NK-92 (cell line): ENCODE results near the gene SPINK7.
"Not testable (repeated sequence)": the region's sequence is repeated elsewhere in the genome, so short reads cannot be mapped to it uniquely, and the experiment has no call there.

Experiments used
- DNase-seq: peaks from one replicate; lab custom pipeline; 2025; ENCODE audit not compliant: unreplicated experiment; lab: John Stamatoyannopoulos, UW

The SPINK7 gene

DNA sequence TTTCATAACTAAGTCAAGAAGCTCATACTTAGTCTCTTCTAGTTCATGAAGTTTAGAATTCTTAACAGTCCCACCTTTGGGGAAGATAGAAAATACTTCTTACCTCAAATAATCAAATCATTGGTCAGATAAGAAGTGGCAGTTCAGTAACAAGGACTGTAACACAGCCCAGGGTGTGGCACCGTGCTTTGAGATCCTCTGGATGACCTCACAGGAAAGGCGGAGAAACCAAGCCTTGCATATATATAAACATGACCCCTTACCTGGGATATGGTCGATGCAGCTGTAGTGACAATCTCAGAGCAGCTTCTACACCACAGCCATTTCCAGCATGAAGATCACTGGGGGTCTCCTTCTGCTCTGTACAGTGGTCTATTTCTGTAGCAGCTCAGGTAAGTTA, at the start of gene SPINK7:
TSS of gene SPINK7 (plus strand) at position 271 of the 400 bp plus-strand sequence. CDS start at position 332, 61 bp downstream.
- DNase-seq = no peak

DNA sequence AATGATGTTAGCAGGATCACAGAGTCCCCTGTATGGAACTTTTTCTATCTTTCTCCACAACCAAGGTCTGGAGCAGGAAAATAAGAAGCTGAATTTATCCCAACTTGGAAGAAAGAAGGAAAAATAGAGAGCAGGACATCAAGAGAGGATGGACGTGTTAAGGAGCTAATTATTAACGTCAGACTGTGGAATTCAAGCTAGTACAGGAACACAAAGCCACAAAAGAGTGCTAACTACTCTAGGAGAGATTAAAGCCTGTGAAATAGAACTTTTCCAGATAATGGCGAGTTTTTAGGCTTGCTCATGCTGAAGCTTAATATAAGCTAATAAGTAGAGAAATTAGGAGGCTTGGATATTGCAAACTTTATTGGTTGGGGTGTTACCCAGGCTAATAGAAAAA, 44.3 kb upstream of the SPINK7 start:
- no peak for DNase-seq

DNA sequence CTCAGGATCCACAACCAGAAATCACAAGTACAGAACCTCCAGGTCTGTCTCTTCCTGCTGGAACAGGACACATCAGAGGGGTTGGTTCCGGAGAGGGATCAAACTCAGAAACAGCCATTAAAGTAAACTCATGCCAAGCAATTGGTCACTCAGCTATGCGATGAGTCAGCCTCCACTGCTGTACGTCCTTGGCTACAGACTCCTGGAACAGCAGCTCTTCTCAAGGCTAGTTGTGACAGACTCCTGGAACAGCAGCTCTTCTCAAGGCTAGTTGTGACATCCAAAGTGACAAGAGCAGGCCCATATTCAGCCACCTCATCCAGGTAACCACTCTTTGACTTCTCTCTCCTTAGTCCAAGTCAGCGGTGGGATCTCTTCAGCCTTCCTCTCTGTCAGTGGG, 43.7 kb upstream of the SPINK7 start, which contains the start of gene SPINK13:
TSS of gene SPINK13 (plus strand) at position 229 of the 400 bp plus-strand sequence. CDS start 1,279 bp downstream, outside the sequence.
- DNase-seq = no peak

DNA sequence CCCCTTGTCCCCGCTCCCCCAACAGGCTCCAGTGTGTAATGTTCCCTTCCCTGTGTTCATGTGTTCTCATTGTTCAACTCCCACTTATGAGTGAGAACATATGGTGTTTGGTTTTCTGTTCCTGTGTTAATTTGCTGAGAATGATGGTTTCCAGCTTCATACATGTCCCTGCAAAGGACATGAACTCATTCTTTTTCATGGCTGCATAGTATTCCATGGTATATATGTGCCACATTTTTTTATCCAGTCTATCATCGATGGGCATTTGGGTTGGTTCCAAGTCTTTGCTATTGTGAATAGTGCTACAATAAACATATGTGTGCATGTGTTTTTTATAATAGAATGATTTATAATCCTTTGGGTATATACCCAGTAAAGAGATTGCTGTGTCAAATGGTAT, 37.1 kb upstream of the SPINK7 start:
- DNase-seq = not testable (repeated sequence)

DNA sequence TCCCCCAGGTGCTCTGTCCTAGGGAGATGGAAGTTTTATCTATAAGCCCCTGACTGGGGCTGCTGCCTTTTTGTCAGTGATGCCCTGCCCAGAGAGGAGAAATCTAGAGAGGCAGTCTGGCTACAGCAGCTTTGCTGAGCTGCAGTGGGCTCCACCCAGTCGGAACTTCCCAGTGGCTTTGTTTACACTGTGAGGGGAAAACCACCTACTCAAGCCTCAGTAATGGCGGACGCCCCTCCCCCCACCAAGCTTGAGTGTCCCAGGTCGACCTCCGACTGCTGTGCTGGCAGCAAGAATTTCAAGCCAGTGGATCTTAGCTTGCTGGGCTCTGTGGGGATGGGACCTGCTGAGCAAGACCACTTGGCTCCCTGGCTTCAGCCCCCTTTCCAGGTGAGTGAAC, 31.3 kb upstream of the SPINK7 start:
- DNase-seq = not testable (repeated sequence)

DNA sequence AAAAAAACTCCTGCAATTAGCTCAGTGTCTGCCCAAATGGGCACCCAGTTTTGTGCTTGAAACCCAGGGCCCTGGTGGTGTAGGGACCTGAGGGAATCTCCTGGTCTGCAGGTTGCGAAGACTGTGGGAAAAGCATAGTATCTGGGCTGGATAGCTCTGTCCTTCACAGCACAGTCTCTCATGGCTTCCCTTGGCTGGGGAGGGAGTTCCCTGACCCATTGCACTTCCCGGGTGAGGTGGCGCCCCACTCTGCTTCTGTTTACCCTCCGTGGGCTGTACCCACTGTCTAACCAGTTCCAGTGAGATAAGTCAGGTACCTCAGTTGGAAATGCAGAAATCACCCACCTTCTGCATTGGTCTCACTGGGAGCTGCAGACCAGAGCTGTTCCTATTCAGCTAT, 30.9 kb upstream of the SPINK7 start:
- not testable (repeated sequence) for DNase-seq

DNA sequence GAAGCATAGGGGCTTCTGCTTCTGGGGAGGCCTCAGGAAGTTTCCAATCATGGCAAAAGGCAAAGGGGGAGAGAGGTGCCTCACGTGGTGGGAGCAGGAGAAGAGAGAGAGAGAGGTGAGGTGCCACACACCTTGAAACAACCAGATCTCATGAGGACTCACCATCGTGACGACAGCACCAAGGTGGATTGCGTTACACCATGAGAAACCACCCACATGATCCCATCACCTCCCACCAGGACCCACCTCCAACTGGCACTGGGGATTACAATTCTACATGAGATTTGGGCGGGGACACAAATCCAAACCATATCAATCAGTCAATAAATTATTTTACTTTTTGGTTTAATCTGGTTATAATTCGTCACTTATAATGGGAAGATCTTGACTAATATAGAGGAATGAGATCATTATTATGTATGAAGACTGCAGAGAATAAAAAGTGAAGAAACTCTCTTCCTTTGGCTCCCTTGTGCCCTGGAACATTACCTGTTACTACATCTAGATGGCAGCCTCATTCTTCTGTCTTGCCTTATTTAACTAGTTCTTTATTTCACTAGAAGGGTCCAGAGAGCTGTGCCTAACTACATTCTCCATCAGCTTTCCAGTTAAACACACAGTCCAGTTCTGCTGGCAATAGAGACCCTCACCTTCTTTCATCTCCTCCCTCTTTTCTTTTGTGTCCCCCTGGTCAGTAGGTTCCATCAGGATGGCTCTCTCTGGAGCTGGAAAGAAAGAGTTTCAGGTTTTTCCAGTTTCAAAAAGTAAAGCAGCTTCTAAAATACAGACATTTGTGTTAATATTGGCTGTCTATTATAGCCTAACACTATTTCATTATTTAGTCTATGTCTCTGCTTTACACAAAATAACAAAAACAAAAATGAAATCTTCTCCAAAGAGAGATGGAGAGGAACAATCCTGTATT, 21.7 kb upstream of the SPINK7 start:
- no peak for DNase-seq

DNA sequence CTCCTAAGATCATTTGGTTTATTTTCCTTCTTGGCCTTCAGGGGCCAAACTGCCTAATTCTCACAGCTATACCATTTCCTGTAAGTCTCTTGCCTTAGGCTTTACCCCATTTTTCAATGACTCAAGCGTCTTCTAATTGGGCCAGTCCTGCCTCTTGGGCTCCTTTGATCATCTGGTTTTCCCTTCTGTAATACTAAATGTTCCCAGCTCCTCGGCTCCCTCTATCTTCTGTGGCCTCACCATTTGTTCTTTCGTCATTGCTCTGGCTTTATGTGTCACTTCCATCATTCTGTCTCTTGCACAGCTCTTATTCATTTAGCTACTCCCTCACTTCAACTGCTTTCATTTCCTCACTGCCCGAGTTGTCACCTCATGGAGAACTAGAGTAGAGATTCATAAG, 14.5 kb upstream of the SPINK7 start:
- no peak for DNase-seq

DNA sequence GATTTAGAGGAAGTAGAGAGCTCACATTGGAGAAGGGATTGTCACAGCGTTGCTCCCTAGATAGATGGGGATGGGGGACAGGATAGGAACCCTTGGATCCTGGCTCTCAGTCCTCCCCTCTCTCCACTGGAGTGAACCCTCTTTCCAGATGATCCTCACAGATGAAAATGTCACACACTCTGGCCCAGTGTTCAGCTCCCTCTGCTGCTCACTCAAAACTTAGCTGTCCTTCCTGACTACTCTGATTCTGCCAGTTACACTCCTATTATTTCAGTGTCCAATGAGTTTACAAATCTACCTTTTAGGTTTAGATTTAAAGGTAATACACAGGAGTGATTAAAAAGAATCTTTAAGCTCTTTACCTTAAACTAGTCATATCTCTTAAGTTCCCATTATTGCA, 5.8 kb upstream of the SPINK7 start:
- no peak for DNase-seq

DNA sequence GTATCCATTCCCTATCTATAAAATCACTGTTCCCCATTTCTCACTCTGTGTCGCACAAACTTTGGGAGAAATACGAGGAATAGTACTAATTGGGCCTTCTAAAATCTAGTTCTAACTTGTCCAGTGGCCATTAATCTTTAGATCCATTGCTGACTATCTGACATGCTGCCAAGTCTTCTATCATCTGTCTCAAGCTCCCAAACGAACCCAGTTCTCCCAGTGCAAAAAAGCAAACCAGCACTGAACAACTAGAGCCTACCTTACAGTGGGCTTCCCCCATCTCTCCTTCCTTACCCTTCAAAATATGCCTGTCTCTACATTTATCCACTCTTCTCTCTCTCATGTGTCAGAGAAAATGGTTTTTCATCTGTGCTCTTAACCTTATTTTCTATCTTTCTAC, 3.2 kb upstream of the SPINK7 start:
- no peak for DNase-seq

DNA sequence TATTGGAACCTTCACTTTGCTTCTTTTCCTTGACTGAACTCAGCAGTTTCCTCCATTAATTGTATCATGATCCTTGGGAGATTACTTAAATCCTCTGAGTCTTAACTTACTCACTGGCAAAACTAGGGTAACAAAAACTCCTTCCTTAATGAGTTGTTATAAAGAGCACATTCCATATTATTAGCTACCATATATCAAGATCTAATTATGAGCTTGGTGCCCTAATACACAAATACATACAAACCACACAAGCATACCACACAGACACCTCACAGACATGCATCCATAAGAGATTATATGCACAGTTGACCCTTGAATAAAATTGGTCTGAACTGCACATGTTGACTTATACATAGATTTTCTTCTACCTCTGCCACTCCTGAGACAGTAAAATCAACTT, 2.5 kb upstream of the SPINK7 start:
- DNase-seq = no peak

DNA sequence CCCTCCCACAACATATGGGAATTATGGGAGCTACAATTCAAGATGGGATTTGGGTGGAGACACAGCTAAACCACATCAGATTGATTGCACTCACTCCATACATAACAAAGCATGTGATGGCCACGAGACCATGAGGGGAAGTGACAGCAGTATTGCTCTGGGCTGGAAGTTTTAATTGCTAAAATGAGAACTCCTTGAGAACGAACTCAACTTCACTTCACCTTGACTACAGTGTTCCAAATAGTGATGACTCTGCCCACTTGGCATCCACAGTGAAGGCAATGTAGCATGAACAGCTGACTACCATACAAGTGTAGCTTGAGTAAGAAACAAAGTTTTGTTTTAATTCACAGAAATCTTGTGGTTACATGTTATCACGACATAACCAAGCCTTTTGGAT, 739 bp upstream of the SPINK7 start:
- no peak for DNase-seq

DNA sequence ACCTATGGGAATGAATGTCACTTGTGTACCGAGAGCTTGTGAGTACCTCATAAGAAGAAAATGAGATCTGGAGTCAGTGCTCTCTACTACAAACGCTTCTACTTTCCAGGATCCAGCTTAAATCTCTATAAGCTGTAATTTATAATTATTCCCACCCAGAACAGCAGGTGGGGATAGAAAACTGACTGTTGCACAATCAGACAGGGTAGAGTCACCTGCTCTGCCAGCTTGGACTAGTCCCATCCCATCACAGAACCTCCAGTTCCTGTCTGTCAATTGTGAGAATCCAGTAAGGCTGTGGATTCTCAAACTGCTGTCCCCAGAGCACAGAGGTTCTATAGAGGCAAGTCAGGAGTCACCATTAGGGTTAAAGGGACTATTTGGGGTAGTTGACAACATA, 2.0 kb downstream of the SPINK7 start:
- no peak for DNase-seq

DNA sequence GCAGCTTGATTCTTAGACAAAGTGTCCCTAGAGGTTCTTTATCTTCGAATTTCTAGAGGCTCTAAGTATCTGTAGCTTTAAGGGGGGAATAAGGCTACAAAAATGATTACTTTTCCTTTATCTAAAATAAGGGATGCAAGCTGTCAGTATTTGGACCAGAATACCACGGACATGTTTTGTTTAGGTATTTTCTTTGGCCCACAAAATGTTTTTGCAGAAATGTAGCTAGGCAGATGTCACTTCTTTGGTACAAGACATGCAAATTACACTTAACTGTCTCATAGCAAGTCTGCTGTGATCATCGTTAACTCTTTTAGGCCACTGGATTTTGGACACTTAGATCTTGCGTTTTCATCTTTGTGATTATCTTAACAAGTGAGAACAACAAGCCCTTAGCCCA, 2.5 kb downstream of the SPINK7 start:
- no peak for DNase-seq

DNA sequence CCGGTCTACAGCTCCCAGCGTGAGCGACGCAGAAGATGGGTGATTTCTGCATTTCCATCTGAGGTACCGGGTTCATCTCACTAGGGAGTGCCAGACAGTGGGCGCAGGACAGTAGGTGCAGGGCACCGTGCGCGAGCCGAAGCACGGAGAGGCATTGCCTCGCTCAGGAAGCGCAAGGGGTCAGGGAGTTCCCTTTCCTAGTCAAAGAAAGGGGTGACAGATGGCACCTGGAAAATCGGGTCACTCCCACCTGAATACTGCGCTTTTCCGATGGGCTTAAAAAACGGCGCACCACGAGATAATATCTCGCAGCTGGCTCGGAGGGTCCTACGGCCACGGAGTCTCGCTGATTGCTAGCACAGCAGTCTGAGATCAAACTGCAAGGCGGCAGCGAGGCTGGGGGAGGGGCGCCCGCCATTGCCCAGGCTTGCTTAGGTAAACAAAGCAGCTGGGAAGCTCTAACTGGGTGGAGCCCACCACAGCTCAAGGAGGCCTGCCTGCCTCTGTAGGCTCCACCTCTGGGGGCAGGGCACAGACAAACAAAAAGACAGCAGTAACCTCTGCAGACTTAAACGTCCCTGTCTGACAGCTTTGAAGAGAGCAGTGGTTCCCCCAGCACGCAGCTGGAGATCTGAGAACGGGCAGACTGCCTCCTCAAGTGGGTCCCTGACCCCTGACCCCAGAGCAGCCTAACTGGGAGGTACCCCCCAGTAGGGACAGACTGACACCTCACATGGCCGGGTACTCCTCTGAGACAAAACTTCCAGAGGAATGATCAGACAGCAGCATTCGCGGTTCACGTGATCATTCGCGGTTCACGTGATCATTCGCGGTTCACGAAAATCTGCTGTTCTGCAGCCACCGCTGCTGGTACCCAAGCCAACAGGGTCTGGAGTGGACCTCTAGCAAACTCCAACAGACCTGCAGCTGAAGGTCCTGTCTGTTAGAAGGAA, 8.1 kb downstream of the SPINK7 start:
- not testable (repeated sequence) for DNase-seq

DNA sequence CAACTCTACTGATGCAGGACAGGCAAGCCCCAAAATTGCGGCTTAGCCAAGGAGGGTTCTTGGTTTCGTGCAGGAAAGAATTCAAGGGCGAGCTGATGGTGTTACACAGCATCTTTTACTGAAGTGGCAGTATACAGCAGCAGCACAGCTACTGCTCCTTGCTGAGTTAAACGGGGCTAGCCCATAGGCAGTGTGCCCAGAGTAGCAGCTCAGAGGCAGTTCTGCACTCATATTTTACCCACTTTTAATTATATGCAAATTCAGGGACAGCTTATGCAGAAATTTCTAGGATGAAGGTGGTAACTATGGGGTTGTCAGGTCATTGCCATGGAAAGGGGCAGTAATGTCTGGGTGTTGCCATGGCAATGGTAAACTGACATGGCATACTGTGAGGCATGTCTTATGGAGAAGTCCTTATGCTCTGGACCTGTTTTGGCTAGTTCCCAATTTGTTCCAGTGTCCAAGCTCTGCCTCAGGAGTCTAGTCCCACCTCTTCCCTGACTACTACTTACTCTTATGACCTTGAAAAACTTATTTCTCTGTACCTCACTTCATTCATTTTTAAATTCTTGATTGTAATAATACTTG, 21.1 kb downstream of the SPINK7 start:
- DNase-seq = no peak

DNA sequence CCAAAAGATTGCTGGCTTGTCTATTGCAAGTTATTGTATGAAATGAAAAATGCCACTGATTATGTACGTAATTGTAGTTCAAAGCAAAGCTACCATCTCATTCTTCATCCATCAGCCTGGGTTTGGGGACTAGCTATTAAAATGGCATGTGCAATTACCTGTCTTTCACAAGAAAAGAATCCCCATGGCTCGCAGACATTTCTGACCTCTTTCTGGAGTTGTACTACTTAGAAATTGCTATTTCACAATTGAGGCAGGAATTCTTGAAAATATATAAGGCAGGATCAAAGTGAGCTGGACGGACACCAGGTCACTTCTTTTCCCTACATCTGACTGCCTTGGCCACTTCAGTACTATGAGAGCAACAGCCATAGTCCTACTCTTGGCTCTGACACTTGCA, 23.0 kb downstream of the SPINK7 start, which contains the start of gene SPINK9:
TSS of gene SPINK9 (plus strand) at position 301 of the 400 bp plus-strand sequence. CDS start at position 356, 55 bp downstream.
- no peak for DNase-seq

DNA sequence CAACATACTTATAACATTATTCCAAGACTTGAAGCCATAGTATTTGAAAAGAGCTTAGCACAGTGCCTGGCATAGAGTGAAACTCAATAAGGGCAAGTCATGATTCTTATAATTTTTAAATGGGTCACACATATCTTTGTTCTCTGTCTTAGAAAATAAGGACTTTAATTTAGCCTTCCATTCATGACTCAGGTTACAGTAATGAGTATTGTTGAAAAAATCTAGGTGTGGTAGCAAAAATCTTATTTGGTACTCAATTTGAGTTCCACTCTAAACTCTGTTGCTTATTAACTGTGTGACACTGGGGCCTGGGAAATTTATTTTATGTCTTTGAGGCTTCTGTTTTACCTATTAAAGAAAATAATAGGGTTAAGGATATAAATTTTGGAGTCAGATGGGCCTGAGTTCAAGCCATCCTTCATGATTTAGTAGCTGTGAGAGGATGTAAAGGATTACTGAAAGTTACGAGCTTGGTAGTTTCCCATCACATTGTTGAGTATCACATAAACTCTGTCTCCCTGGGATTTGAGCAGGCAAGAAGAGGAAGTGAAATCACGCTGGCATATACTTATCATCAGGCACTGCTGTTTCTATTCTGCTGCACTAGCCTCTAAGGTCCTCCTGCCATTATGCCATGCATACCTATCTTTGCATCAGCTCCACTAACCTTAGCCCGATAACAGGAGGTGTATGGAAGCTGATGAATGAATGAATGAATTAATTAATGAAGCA, 24.6 kb downstream of the SPINK7 start:
- no peak for DNase-seq

DNA sequence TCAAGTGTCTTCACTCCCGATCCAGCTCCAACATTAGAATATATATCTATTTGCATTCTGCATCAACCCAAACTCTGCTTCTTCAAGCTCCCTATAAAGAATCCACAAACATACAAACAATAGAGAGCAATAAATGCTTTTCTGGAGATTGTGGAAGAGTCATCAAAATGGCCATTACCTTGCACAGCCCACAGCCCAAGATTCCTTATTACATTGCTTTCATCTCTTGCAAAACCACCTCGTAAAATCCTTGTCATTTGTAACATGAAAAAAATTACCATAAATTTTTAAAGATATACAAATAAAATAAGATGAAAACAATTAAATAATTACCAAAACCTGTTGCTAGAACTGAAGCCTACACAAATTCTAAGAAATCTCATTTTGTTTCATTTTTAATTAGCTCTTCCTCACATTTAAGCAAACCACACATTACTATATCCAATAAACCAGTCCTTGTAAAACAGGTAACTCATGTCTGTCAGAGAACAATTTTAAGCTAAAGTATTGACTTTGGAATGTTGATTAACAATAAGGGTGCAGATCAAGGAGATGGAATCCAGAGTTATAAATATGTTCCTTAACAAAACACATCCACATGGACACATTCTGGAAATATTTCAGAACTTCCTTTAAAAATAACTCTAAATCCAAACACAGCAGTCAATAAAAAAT, 30.3 kb downstream of the SPINK7 start:
- no peak for DNase-seq

DNA sequence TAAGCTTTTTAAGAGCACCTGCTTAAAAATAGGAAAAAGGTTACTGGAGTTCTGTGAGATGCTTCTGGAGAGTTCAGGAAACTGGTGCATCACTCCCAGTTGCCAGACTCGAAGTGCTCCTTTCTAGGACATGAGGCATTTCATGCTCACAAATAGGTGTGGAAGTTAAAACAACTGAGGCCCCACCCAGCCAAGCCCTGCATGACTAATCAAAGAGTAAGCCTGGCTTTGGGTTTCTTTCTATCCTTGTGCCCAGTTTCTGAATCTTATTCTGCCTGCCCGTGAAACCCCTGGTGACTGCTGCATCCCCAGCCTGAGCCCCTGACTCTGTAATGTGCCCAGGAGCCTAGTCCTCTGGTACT, 30.8 kb downstream of the SPINK7 start:
- no peak for DNase-seq
